Caco-2 (cell line): ENCODE measurements around the gene ORMDL3. TPM values are rescaled to one million over a fixed set of nuclear protein-coding genes. Genes with fewer than 3 reads are reported as not detected.
A peak's percentile ranks its signal among the peaks of the same experiment; 100 is the strongest.
"Not testable (repeated sequence)": the region's sequence is repeated elsewhere in the genome, so short reads cannot be mapped to it uniquely, and the experiment has no call there.

Experiments used
- BruUV-seq: library from RNA; stranded (reverse); fragments of 400-500 nt; replicated peaks from 2 replicates; lab custom pipeline; 2021; lab: Mats Ljungman, UMichigan
- CTCF ChIA-PET: fragments of 300-600 bp; sonication (Branson Sonifier 250); formaldehyde crosslinking; loops from one replicate; lab custom pipeline; 2022; ENCODE audit warnings: antibody characterized with exemption; lab: Charles Lee
- POLR2A ChIA-PET: fragments of 300-600 bp; sonication (Branson Sonifier 250); formaldehyde crosslinking; loops from one replicate; lab custom pipeline; 2022; ENCODE audit warnings: antibody characterized with exemption; lab: Charles Lee
- DNase-seq, 2 experiments: peaks; one replicate each; pipeline versions ENCODE4 v3.0.0 to v3.0.0-alpha.2; 2020 to 2022
- H3K27me3 ChIP-seq: replicated peaks from 2 replicates; pipeline ENCODE4 v1.6.0; 2011; ENCODE audit warnings: low read length; ENCODE audit not compliant: control insufficient read depth, insufficient read depth
- H3K36me3 ChIP-seq: 2 replicates; pipeline ENCODE4 v1.5.1; 2011; ENCODE audit warnings: low read length; ENCODE audit not compliant: control insufficient read depth, insufficient read depth
- H3K4me1 ChIP-seq: fragments of 250-450 bp; sonication (Bioruptor Pico); 2 replicates; pipeline ENCODE4 v1.5.1; 2020; ENCODE audit warnings: mild to moderate bottlenecking
- H3K4me3 ChIP-seq: 2 replicates; pipeline ENCODE4 v1.5.1; 2011; ENCODE audit warnings: low read depth, mild to moderate bottlenecking, control low read depth, low read length
- H3K9me3 ChIP-seq: fragments of 250-450 bp; sonication (Bioruptor Pico); 2 replicates; pipeline ENCODE4 v1.5.1; 2020; ENCODE audit warnings: mild to moderate bottlenecking, moderate library complexity
- H3K27ac Mint-ChIP-seq: one replicate; pipeline ENCODE4 v1.8.0; 2022; ENCODE audit warnings: mixed read lengths; ENCODE audit not compliant: unreplicated experiment
- H3K27me3 Mint-ChIP-seq: one replicate; pipeline ENCODE4 v1.8.0; 2022; ENCODE audit warnings: mixed read lengths; ENCODE audit not compliant: insufficient read depth, unreplicated experiment
- H3K36me3 Mint-ChIP-seq: one replicate; pipeline ENCODE4 v1.8.0; 2022; ENCODE audit warnings: mild to moderate bottlenecking, mixed read lengths; ENCODE audit not compliant: insufficient read depth, unreplicated experiment
- H3K4me1 Mint-ChIP-seq: one replicate; pipeline ENCODE4 v1.8.0; 2022; ENCODE audit warnings: low read depth, mixed read lengths; ENCODE audit not compliant: unreplicated experiment
- H3K4me3 Mint-ChIP-seq: one replicate; pipeline ENCODE4 v1.8.0; 2022; ENCODE audit warnings: mild to moderate bottlenecking, moderate library complexity, mixed read lengths; ENCODE audit not compliant: unreplicated experiment
- H3K9me3 Mint-ChIP-seq: one replicate; pipeline ENCODE4 v1.8.0; 2022; ENCODE audit warnings: mixed read lengths; ENCODE audit not compliant: unreplicated experiment
- CTCF ChIP-seq, 2 experiments: fragments of 200-600 bp in 1 of 2; IDR thresholded peaks; 1 replicate in 1 of 2; 2 replicates in 1 of 2; pipeline versions ENCODE4 v1.5.1 to v1.8.0; 2011 to 2022; ENCODE audit warnings: antibody characterized with exemption in 1 of 2, control low read depth in 1 of 2, inconsistent platforms in 1 of 2, low read depth in 1 of 2, low read length in 1 of 2, mild to moderate bottlenecking in 1 of 2, moderate library complexity in 1 of 2; ENCODE audit not compliant: insufficient read depth in 1 of 2, severe bottlenecking in 1 of 2, unreplicated experiment in 1 of 2
- intact Hi-C: fragments of 100-400 bp; cut with micrococcal nuclease; formaldehyde crosslinking; loops from one replicate; pipeline ENCODE4 v1.10.0; 2022; ENCODE audit not compliant: unreplicated experiment
- total RNA-seq: library from RNA; stranded (reverse); gene quantifications from 2 replicates; pipeline ENCODE4 v1.2.3, GENCODE V29; 2022

ORMDL3 gene
- total RNA-seq, 1 experiment from 2014 or later, result 75.2 TPM

DNA sequence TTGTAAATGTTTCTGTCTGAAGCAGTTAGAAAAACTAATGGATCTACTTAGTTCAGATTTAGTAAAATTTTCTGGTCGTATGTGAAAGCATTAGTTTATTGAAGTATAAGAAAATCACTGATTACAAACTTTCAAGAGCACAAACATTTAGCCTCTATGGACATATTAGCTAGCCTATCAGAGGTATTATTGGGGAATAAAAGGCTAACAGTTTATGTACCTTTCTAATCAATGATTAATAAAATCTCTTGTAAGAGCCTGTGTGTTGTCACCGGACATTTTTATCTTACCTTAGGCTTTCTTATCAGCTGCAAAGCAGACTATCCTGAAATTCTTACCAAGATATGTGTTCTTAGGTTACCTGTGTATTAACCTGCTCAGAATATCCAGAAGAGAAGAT is 38.2 kb downstream of the ORMDL3 start:
- TF ChIP-seq CTCF (IDR thresholded peaks at IDR 0.05; ENCODE audit: insufficient read depth in 1 of 2, low read depth in 1 of 2, low read length in 1 of 2, severe bottlenecking in 1 of 2, unreplicated experiment in 1 of 2), result no peak
- ChIA-PET POLR2A (interaction anchor here (0.8 kb wide), 1 partner anchor 91 kb away, joined by 4 read pairs; the partner anchor contains the start of gene PSMD3), CTCF (no interaction called here)
- H3K4me3 ChIP-seq, result no peak overlapping the region
- no TSS peak for BruUV-seq
- Mint-ChIP-seq H3K27me3 (no peaks in the 10 kb centered on the region), H3K36me3 (no peaks in the 10 kb centered on the region), H3K27ac (no peak overlapping the region), H3K9me3 (no peaks in the 10 kb centered on the region), H3K4me1 (peaks cover 12% of the 10 kb centered on the region), H3K4me3 (no peak overlapping the region)
- H3K36me3 ChIP-seq, result no peaks in the 10 kb centered on the region
- peak in 1 of 2 experiments; percentile 38 for DNase-seq
- intact Hi-C loops, result no loop called here
- no peaks in the 10 kb centered on the region for H3K27me3 ChIP-seq
- no peaks in the 10 kb centered on the region for H3K9me3 ChIP-seq
- peaks cover 15% of the 10 kb centered on the region for H3K4me1 ChIP-seq

- no peaks in the 10 kb centered on the region for H3K27me3 ChIP-seq
- Mint-ChIP-seq H3K9me3 (no peaks in the 10 kb centered on the region), H3K27ac (no peak overlapping the region), H3K4me3 (no peak overlapping the region), H3K27me3 (no peaks in the 10 kb centered on the region), H3K4me1 (peaks cover 12% of the 10 kb centered on the region), H3K36me3 (no peaks in the 10 kb centered on the region)
- POLR2A ChIA-PET, result no interaction called here
- no peak for DNase-seq
- no peak overlapping the region for H3K4me3 ChIP-seq
- TF ChIP-seq CTCF (IDR thresholded peaks at IDR 0.05; ENCODE audit: insufficient read depth in 1 of 2, low read depth in 1 of 2, low read length in 1 of 2, severe bottlenecking in 1 of 2, unreplicated experiment in 1 of 2), result no peak
- no peaks in the 10 kb centered on the region for H3K36me3 ChIP-seq
- CTCF ChIA-PET, result no interaction called here
- BruUV-seq, result no TSS peak
- H3K9me3 ChIP-seq, result no peaks in the 10 kb centered on the region
- H3K4me1 ChIP-seq, result peaks cover 15% of the 10 kb centered on the region
- intact Hi-C loops, result no loop called here
Measured at GRCh38 chr17:39887078-39887477, 40.3 kb downstream of the ORMDL3 start.

DNA sequence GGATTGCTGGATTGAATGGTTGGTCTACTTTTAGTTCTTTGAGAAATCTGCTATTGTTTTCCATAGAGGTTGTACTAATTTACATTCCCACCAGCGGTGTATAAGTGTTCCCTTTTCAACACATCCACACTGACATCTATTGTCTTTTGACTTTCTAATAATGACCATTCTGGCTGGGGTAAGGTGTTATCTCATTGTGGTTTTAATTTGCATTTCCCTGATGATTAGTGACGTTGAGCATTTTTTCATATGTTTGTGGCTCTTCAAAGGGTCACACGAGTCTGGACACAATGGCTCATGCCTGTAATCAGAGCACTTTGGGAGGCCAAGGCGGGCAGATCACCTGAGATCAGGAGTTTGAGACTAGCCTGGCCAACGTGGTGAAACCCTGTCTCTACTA is 41.3 kb downstream of the ORMDL3 start:
- H3K27ac Mint-ChIP-seq, H3K9me3 Mint-ChIP-seq, POLR2A ChIA-PET, H3K27me3 Mint-ChIP-seq, H3K27me3 ChIP-seq, CTCF ChIA-PET, H3K9me3 ChIP-seq, BruUV-seq, H3K36me3 Mint-ChIP-seq, H3K4me3 ChIP-seq, H3K36me3 ChIP-seq, H3K4me3 Mint-ChIP-seq, intact Hi-C loops, DNase-seq: not testable (repeated sequence)
- peaks cover 15% of the 10 kb centered on the region for H3K4me1 ChIP-seq
- H3K4me1 Mint-ChIP-seq, result peaks cover 12% of the 10 kb centered on the region

DNA sequence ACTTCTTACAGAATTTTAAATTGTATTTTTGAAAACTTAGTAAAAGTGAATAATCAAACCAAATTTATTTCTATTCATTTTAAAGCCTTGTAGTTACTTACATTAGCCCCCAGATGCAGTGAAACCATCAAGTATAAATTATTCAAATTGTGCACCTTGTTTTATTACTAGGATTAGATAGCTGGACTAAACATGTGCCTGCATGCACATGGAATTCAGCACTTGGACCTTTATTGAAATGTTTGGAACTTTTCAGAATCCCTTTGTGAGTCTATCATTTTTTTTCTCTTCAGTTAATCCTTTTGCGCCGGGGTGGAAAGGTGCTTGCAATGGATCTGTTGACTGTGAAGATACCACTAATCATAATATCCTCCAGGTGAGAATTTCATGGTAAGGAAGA is 54.6 kb downstream of the ORMDL3 start:
- H3K36me3 ChIP-seq, result no peaks in the 10 kb centered on the region
- no peaks in the 10 kb centered on the region for H3K9me3 ChIP-seq
- Mint-ChIP-seq H3K9me3 (no peaks in the 10 kb centered on the region), H3K27me3 (peaks cover 8% of the 10 kb centered on the region), H3K36me3 (no peaks in the 10 kb centered on the region), H3K4me3 (no peak overlapping the region), H3K4me1 (no peaks in the 10 kb centered on the region), H3K27ac (no peak overlapping the region)
- DNase-seq, result no peak
- no peak for TF ChIP-seq CTCF (IDR thresholded peaks at IDR 0.05; ENCODE audit: insufficient read depth in 1 of 2, low read depth in 1 of 2, low read length in 1 of 2, severe bottlenecking in 1 of 2, unreplicated experiment in 1 of 2)
- no peaks in the 10 kb centered on the region for H3K27me3 ChIP-seq
- intact Hi-C loops, result no loop called here
- CTCF ChIA-PET, result interaction anchor here (0.7 kb wide), 1 partner anchor 604 kb away, joined by 3 read pairs; no protein-coding TSS in a partner anchor
- no TSS peak for BruUV-seq
- POLR2A ChIA-PET, result no interaction called here
- no peak overlapping the region for H3K4me3 ChIP-seq
- no peaks in the 10 kb centered on the region for H3K4me1 ChIP-seq
